H9 (cell line): ENCODE measurements around the gene IL1RAPL1. TPM values are rescaled to one million over a fixed set of nuclear protein-coding genes. Genes with fewer than 3 reads are reported as not detected.

Experiments used
- DNase-seq: peaks from one replicate; pipeline ENCODE4 v3.0.0-alpha.2; 2017
- H2AFZ ChIP-seq: one replicate; pipeline ENCODE4 v1.6.1; 2013; ENCODE audit warnings: mild to moderate bottlenecking, low read length, control low read depth, moderate library complexity
- H2AK5ac ChIP-seq: 2 replicates; pipeline ENCODE4 v1.6.1; 2013; ENCODE audit warnings: low read length, control low read depth, mixed read lengths; ENCODE audit not compliant: insufficient read length
- H2BK120ac ChIP-seq: one replicate; pipeline ENCODE4 v1.6.1; 2013; ENCODE audit warnings: low read depth, mild to moderate bottlenecking, low read length, control low read depth, inconsistent platforms; ENCODE audit not compliant: poor library complexity, severe bottlenecking
- H2BK12ac ChIP-seq: 2 replicates; pipeline ENCODE4 v1.6.1; 2013; ENCODE audit warnings: low read length, control low read depth, mixed read lengths, low read depth; ENCODE audit not compliant: insufficient read length
- H2BK15ac ChIP-seq: 2 replicates; pipeline ENCODE4 v1.6.1; 2013; ENCODE audit warnings: low read depth, low read length, control low read depth
- H2BK20ac ChIP-seq: one replicate; pipeline ENCODE4 v1.6.1; 2013; ENCODE audit warnings: low read depth, mild to moderate bottlenecking, low read length, control low read depth, inconsistent platforms; ENCODE audit not compliant: poor library complexity, severe bottlenecking
- H2BK5ac ChIP-seq: 2 replicates; pipeline ENCODE4 v1.6.1; 2013; ENCODE audit warnings: low read length, control low read depth, mixed read lengths; ENCODE audit not compliant: insufficient read length
- H3K14ac ChIP-seq: 2 replicates; pipeline ENCODE4 v1.6.1; 2013; ENCODE audit warnings: low read length, control low read depth; ENCODE audit not compliant: insufficient read depth
- H3K18ac ChIP-seq: 2 replicates; pipeline ENCODE4 v1.6.1; 2013; ENCODE audit warnings: low read depth, mild to moderate bottlenecking, mixed read lengths, low read length, control low read depth; ENCODE audit not compliant: insufficient read length
- H3K23ac ChIP-seq: 2 replicates; pipeline ENCODE4 v1.6.1; 2013; ENCODE audit warnings: low read length, control low read depth, mixed read lengths, low read depth; ENCODE audit not compliant: insufficient read length
- H3K23me2 ChIP-seq: 2 replicates; pipeline ENCODE4 v1.6.1; 2013; ENCODE audit warnings: low read depth, mild to moderate bottlenecking, mixed read lengths, low read length, control low read depth; ENCODE audit not compliant: insufficient read length, poor library complexity, severe bottlenecking
- H3K27ac ChIP-seq: 2 replicates; pipeline ENCODE4 v1.5.1; 2013; ENCODE audit warnings: low read length, control low read depth, mixed read lengths, low read depth; ENCODE audit not compliant: insufficient read length
- H3K27me3 ChIP-seq: 2 replicates; pipeline ENCODE4 v1.6.1; 2013; ENCODE audit warnings: low read length, control low read depth, inconsistent platforms; ENCODE audit not compliant: insufficient read depth
- H3K4ac ChIP-seq: 2 replicates; pipeline ENCODE4 v1.6.1; 2013; ENCODE audit warnings: low read depth, mild to moderate bottlenecking, control low read depth, inconsistent platforms, low read length, moderate library complexity
- H3K4me1 ChIP-seq: 2 replicates; pipeline ENCODE4 v1.6.1; 2013; ENCODE audit warnings: low read length, control low read depth, inconsistent platforms; ENCODE audit not compliant: insufficient read depth
- H3K4me2 ChIP-seq: 2 replicates; pipeline ENCODE4 v1.6.1; 2013; ENCODE audit warnings: low read length, control low read depth, mixed read lengths; ENCODE audit not compliant: insufficient read length, insufficient read depth
- H3K56ac ChIP-seq: 2 replicates; pipeline ENCODE4 v1.6.1; 2013; ENCODE audit warnings: low read depth, mild to moderate bottlenecking, mixed read lengths, low read length, control low read depth; ENCODE audit not compliant: insufficient read length
- H3K79me1 ChIP-seq: 2 replicates; pipeline ENCODE4 v1.6.1; 2013; ENCODE audit warnings: low read depth, mild to moderate bottlenecking, moderate library complexity, low read length, control low read depth, inconsistent platforms; ENCODE audit not compliant: insufficient read depth, poor library complexity, severe bottlenecking
- H3K79me2 ChIP-seq: 2 replicates; pipeline ENCODE4 v1.6.1; 2013; ENCODE audit warnings: low read length, control low read depth, inconsistent platforms; ENCODE audit not compliant: insufficient read depth
- H3K9ac ChIP-seq: 2 replicates; pipeline ENCODE4 v1.6.1; 2013; ENCODE audit warnings: low read length, control low read depth, mixed read lengths; ENCODE audit not compliant: insufficient read length; ENCODE audit errors: extremely low read depth
- H3K9me3 ChIP-seq: one replicate; pipeline ENCODE4 v1.6.1; 2013; ENCODE audit warnings: low read depth, low read length, inconsistent platforms; ENCODE audit not compliant: control insufficient read depth
- H3T11ph ChIP-seq: one replicate; pipeline ENCODE4 v1.6.1; 2013; ENCODE audit warnings: mild to moderate bottlenecking, low read length, control low read depth, inconsistent platforms
- H4K20me1 ChIP-seq: one replicate; pipeline ENCODE4 v1.6.1; 2013; ENCODE audit not compliant: control insufficient read depth, insufficient read length, insufficient read depth
- H4K5ac ChIP-seq: 2 replicates; pipeline ENCODE4 v1.6.1; 2013; ENCODE audit warnings: low read depth, mild to moderate bottlenecking, mixed read lengths, low read length, control low read depth; ENCODE audit not compliant: insufficient read length
- H4K8ac ChIP-seq: replicated peaks from 2 replicates; pipeline ENCODE4 v1.6.1; 2013; ENCODE audit warnings: low read length, control low read depth, mixed read lengths, low read depth; ENCODE audit not compliant: insufficient read length
- H4K91ac ChIP-seq: 2 replicates; pipeline ENCODE4 v1.6.1; 2013; ENCODE audit warnings: low read depth, mild to moderate bottlenecking, moderate library complexity, mixed read lengths, low read length, control low read depth; ENCODE audit not compliant: insufficient read length
- H3K27ac Mint-ChIP-seq, 3 experiments: 2 replicates in 2 of 3; 3 replicates in 1 of 3; pipeline ENCODE4 v1.8.0; 2020 to 2021; ENCODE audit warnings: mixed read lengths in 3 of 3, mild to moderate bottlenecking in 1 of 3, moderate library complexity in 1 of 3
- H3K27me3 Mint-ChIP-seq: 2 replicates; pipeline ENCODE4 v1.8.0; 2021; ENCODE audit warnings: low read depth, mild to moderate bottlenecking, moderate library complexity, mixed read lengths
- H3K36me3 Mint-ChIP-seq, 3 experiments: 2 replicates in 2 of 3; 3 replicates in 1 of 3; pipeline ENCODE4 v1.8.0; 2020 to 2021; ENCODE audit warnings: low read depth in 3 of 3, mixed read lengths in 3 of 3; ENCODE audit not compliant: insufficient read depth in 1 of 3
- H3K4me1 Mint-ChIP-seq, 2 experiments: 2 replicates each; pipeline ENCODE4 v1.8.0; 2020; ENCODE audit warnings: mixed read lengths in 2 of 2
- H3K4me3 Mint-ChIP-seq, 2 experiments: 2 replicates in 1 of 2; 3 replicates in 1 of 2; pipeline ENCODE4 v1.8.0; 2020 to 2021; ENCODE audit warnings: mild to moderate bottlenecking in 2 of 2, mixed read lengths in 2 of 2, moderate library complexity in 1 of 2
- H3K9me3 Mint-ChIP-seq, 2 experiments: 2 replicates in 1 of 2; 3 replicates in 1 of 2; pipeline ENCODE4 v1.8.0; 2020; ENCODE audit warnings: mild to moderate bottlenecking in 2 of 2, mixed read lengths in 2 of 2, moderate library complexity in 1 of 2
- CTCF ChIP-seq: fragments of 200-600 bp; sonication (generic); conservative IDR thresholded peaks from 3 replicates; pipeline ENCODE4 v1.8.0; 2021; ENCODE audit warnings: antibody characterized with exemption, mild to moderate bottlenecking
- WGBS: extraction: QIAGEN DNeasy Blood & Tissue Kit; methylation state at CpG from one replicate; pipeline ENCODE4 v1.1.7; 2013; ENCODE audit warnings: missing lambda C conversion rate, low lambda C conversion rate, mixed read lengths; ENCODE audit not compliant: insufficient read length; ENCODE audit errors: extremely low coverage; 5-methylcytosine and 5-hydroxymethylcytosine counted together
- total RNA-seq: library from RNA; stranded (reverse); gene quantifications from 2 replicates; pipeline ENCODE4 v1.2.1, GENCODE V29; 2021

Gene IL1RAPL1
- total RNA-seq, 1 experiment from 2014 or later = 0.31 TPM

- H3K18ac ChIP-seq = no peak overlapping the region
- no peaks in the 10 kb centered on the region for H4K20me1 ChIP-seq
- Mint-ChIP-seq H3K27ac (peak overlapping the region in 1 of 3 experiments; percentile 60; a peak in 1 of 7 replicates), H3K9me3 (peaks cover 0 to 27% of the 10 kb centered on the region in 2 experiments; a peak in 3 of 5 replicates), H3K4me1 (peaks cover 3 to 6% of the 10 kb centered on the region in 2 experiments), H3K27me3 (no peaks in the 10 kb centered on the region), H3K4me3 (no peak overlapping the region), H3K36me3 (no peaks in the 10 kb centered on the region)
- no peaks in the 10 kb centered on the region for H3K27me3 ChIP-seq
- H3K14ac ChIP-seq = no peak overlapping the region
- no peak overlapping the region for H2BK20ac ChIP-seq
- H4K5ac ChIP-seq = no peak overlapping the region
- H2AK5ac ChIP-seq = no peak overlapping the region
- no peak overlapping the region for H2BK5ac ChIP-seq
- DNase-seq = no peak
- H3K23ac ChIP-seq = no peak overlapping the region
- no peaks in the 10 kb centered on the region for H3K23me2 ChIP-seq
- H3K4me1 ChIP-seq = no peaks in the 10 kb centered on the region
- H2BK15ac ChIP-seq = no peak overlapping the region
- no peak overlapping the region for H3K27ac ChIP-seq
- no peak overlapping the region for H2BK120ac ChIP-seq
- H3K9me3 ChIP-seq = no peaks in the 10 kb centered on the region
- no peak overlapping the region for H3K4ac ChIP-seq
- H4K8ac ChIP-seq = no peak overlapping the region
- no CpG with 5 or more reads among the region's 1 CpG for WGBS
- no peak overlapping the region for H4K91ac ChIP-seq
- no peak overlapping the region for H3K4me2 ChIP-seq
- no peaks in the 10 kb centered on the region for H3K79me1 ChIP-seq
- H2AFZ ChIP-seq = no peak overlapping the region
- TF ChIP-seq CTCF = no peak
- no peak overlapping the region for H3K56ac ChIP-seq
- no peak overlapping the region for H3K9ac ChIP-seq
- no peak overlapping the region for H3T11ph ChIP-seq
- no peak overlapping the region for H2BK12ac ChIP-seq
- no peaks in the 10 kb centered on the region for H3K79me2 ChIP-seq
Observed at GRCh38 chrX:29040160-29040559, 452.9 kb downstream of the IL1RAPL1 start.
